HepG2 (cell line): ENCODE data around the gene PLPP3. TPM values are rescaled to one million over a fixed set of nuclear protein-coding genes. Genes with fewer than 3 reads are reported as not detected.

Source experiments
- ARNT ChIP-seq: fragments of 450-650 bp; IDR thresholded peaks from 2 replicates; pipeline ENCODE4 v1.6.1; 2017
- BORCS8-MEF2B ChIP-seq: sonication (generic); formaldehyde crosslinking; IDR thresholded peaks from 2 replicates; pipeline ENCODE4 v1.8.0; 2022; ENCODE audit warnings: mild to moderate bottlenecking, missing genetic modification reagents
- GABPA ChIP-seq, 2 experiments: IDR thresholded peaks; 2 replicates each; pipeline ENCODE4 v1.6.1; 2011 to 2016; ENCODE audit warnings: low read depth in 2 of 2, low read length in 1 of 2, missing biosample characterization in 1 of 2, missing genetic modification characterization in 1 of 2
- HHEX ChIP-seq: IDR thresholded peaks from 2 replicates; pipeline ENCODE4 v1.6.1; 2016; ENCODE audit warnings: control low read depth
- IRF2 ChIP-seq: IDR thresholded peaks from 2 replicates; pipeline ENCODE4 v1.6.1; 2018; ENCODE audit warnings: missing genetic modification reagents, missing compliant biosample characterization
- MAFG ChIP-seq: sonication (generic); formaldehyde crosslinking; IDR thresholded peaks from 2 replicates; pipeline ENCODE4 v1.5.1; 2020; ENCODE audit warnings: mild to moderate bottlenecking, missing genetic modification reagents
- SNAPC5 ChIP-seq: sonication (generic); formaldehyde crosslinking; IDR thresholded peaks from 2 replicates; pipeline ENCODE4 v1.8.1; 2023; ENCODE audit warnings: mild to moderate bottlenecking, missing genetic modification reagents, borderline replicate concordance
- TAF15 ChIP-seq: fragments of 200-400 bp; formaldehyde crosslinking; IDR thresholded peaks from one replicate; pipeline ENCODE4 v1.6.1; 2018; ENCODE audit warnings: mild to moderate bottlenecking, low read depth, low read length; ENCODE audit not compliant: poor library complexity, severe bottlenecking
- TBX3 ChIP-seq: fragments of 450-650 bp; IDR thresholded peaks from 2 replicates; pipeline ENCODE4 v1.6.1; 2017; ENCODE audit warnings: antibody characterized with exemption, mild to moderate bottlenecking, inconsistent platforms, borderline replicate concordance
- TOPORS ChIP-seq: sonication (generic); formaldehyde crosslinking; IDR thresholded peaks from 2 replicates; pipeline ENCODE4 v1.8.0; 2023; ENCODE audit warnings: mild to moderate bottlenecking, missing genetic modification reagents
- ZNF331 ChIP-seq: sonication (generic); formaldehyde crosslinking; IDR thresholded peaks from 2 replicates; pipeline ENCODE4 v1.4.0; 2020; ENCODE audit warnings: missing genetic modification reagents
- ZNF503 ChIP-seq: sonication (generic); formaldehyde crosslinking; IDR thresholded peaks from 2 replicates; pipeline ENCODE4 v1.4.0; 2020; ENCODE audit warnings: missing genetic modification reagents
- ZNF576 ChIP-seq: sonication (generic); formaldehyde crosslinking; IDR thresholded peaks from 2 replicates; pipeline ENCODE4 v1.4.0; 2020; ENCODE audit warnings: mild to moderate bottlenecking, missing genetic modification reagents
- ZNF629 ChIP-seq: sonication (generic); formaldehyde crosslinking; conservative IDR thresholded peaks from 2 replicates; pipeline ENCODE4 v1.5.0; 2020; ENCODE audit warnings: missing genetic modification reagents
- ZNF687 ChIP-seq: sonication (generic); formaldehyde crosslinking; IDR thresholded peaks from 2 replicates; pipeline ENCODE4 v1.5.1; 2020; ENCODE audit warnings: mild to moderate bottlenecking, missing genetic modification reagents, moderate library complexity
- ZNF768 ChIP-seq: sonication (generic); formaldehyde crosslinking; IDR thresholded peaks from 2 replicates; pipeline ENCODE4 v1.4.0; 2020; ENCODE audit warnings: missing genetic modification reagents
- polyA plus RNA-seq, 8 experiments: library from polyadenylated mRNA; depleted of rRNA in 3 of 8; stranded (reverse) in 7 of 8; unstranded in 1 of 8; fragments of >200 nt; fragmentation: Illumina TruSeq in 4 of 8; extraction: Trizol in 4 of 8; gene quantifications; 2 replicates each; pipeline versions ENCODE4 v1.2.1 to v1.2.3, GENCODE V29; 2011 to 2016; ENCODE audit warnings: low read depth in 4 of 8, missing spikeins in 1 of 8, mixed read lengths in 1 of 8; ENCODE audit not compliant: insufficient read depth in 1 of 8
- total RNA-seq, 5 experiments: library from RNA; depleted of rRNA; stranded (reverse); fragments of >200 nt; fragmentation: Illumina TruSeq; extraction: Trizol; gene quantifications; 2 replicates each; pipeline ENCODE4 v1.2.3, GENCODE V29; 2016; ENCODE audit warnings: low read depth in 1 of 5
- TF ChIP-seq, protein P1 (sequence below): sonication (generic); formaldehyde crosslinking; IDR thresholded peaks from 2 replicates; pipeline ENCODE4 v1.5.0; 2020; ENCODE audit warnings: mild to moderate bottlenecking, missing genetic modification reagents, borderline replicate concordance
- TF ChIP-seq, protein P2 (sequence below): sonication (generic); formaldehyde crosslinking; IDR thresholded peaks from 2 replicates; pipeline ENCODE4 v1.5.0; 2020; ENCODE audit warnings: missing genetic modification reagents

Gene PLPP3
- total and polyA plus RNA-seq, 2 of the 13 experiments (the other 11 are each of a cell fraction or from before 2014, with no cell fraction given) = 49.7 to 65.8 TPM

DNA sequence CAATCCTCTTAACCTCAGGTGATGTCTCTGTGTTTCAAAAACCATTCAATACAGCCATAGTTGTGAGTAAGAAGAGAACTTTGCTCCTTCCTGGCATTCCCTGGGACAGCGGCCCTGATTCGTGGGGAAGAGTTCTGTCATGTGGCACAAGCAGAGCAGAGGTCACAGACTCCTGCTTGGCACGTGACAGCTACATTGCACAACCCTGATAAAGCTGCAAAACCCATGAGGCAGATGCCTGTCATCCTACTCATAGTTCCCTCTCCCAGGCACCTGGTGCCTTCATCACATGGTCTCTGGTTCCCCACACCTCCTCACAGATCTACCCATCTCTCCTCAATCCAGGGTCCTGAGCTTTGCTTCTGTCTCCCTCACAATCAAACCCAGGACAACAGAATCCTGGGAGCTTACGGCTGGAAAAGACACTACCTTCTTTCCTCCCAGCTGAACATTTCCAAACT lies 70.8 kb downstream of the PLPP3 start (continued):
- TF ChIP-seq, protein P1, sequence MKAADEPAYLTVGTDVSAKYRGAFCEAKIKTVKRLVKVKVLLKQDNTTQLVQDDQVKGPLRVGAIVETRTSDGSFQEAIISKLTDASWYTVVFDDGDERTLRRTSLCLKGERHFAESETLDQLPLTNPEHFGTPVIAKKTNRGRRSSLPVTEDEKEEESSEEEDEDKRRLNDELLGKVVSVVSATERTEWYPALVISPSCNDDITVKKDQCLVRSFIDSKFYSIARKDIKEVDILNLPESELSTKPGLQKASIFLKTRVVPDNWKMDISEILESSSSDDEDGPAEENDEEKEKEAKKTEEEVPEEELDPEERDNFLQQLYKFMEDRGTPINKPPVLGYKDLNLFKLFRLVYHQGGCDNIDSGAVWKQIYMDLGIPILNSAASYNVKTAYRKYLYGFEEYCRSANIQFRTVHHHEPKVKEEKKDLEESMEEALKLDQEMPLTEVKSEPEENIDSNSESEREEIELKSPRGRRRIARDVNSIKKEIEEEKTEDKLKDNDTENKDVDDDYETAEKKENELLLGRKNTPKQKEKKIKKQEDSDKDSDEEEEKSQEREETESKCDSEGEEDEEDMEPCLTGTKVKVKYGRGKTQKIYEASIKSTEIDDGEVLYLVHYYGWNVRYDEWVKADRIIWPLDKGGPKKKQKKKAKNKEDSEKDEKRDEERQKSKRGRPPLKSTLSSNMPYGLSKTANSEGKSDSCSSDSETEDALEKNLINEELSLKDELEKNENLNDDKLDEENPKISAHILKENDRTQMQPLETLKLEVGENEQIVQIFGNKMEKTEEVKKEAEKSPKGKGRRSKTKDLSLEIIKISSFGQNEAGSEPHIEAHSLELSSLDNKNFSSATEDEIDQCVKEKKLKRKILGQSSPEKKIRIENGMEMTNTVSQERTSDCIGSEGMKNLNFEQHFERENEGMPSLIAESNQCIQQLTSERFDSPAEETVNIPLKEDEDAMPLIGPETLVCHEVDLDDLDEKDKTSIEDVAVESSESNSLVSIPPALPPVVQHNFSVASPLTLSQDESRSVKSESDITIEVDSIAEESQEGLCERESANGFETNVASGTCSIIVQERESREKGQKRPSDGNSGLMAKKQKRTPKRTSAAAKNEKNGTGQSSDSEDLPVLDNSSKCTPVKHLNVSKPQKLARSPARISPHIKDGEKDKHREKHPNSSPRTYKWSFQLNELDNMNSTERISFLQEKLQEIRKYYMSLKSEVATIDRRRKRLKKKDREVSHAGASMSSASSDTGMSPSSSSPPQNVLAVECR (CRISPR knock-in tag) = peak; percentile 93
- TF ChIP-seq TAF15 = no peak
- TF ChIP-seq ZNF768 (CRISPR knock-in tag) = no peak
- peak; percentile 64; the same call in 1 of the 2 replicates for TF ChIP-seq ZNF629
- peak; percentile 97 for TF ChIP-seq IRF2 (CRISPR knock-in tag)
- TF ChIP-seq, protein P2, sequence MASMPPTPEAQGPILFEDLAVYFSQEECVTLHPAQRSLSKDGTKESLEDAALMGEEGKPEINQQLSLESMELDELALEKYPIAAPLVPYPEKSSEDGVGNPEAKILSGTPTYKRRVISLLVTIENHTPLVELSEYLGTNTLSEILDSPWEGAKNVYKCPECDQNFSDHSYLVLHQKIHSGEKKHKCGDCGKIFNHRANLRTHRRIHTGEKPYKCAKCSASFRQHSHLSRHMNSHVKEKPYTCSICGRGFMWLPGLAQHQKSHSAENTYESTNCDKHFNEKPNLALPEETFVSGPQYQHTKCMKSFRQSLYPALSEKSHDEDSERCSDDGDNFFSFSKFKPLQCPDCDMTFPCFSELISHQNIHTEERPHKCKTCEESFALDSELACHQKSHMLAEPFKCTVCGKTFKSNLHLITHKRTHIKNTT (CRISPR knock-in tag) = no peak
- no peak for TF ChIP-seq ARNT
- peak; percentile 52; the same call in 1 of the 2 replicates for TF ChIP-seq TBX3
- TF ChIP-seq GABPA (IDR thresholded peaks at IDR 0.05; ENCODE audit: low read depth, low read length) = no peak
- peak; percentile 49 for TF ChIP-seq GABPA (CRISPR knock-in tag; IDR thresholded peaks at IDR 0.05; ENCODE audit: low read depth)
- TF ChIP-seq ZNF576 (CRISPR knock-in tag) = no peak
- TF ChIP-seq BORCS8-MEF2B (CRISPR knock-in tag) = peak; percentile 83; the same call in 1 of the 2 replicates
- TF ChIP-seq ZNF331 (CRISPR knock-in tag) = peak; percentile 99
- TF ChIP-seq SNAPC5 = peak; percentile 51; the same call in 1 of the 2 replicates
- peak; percentile 91 for TF ChIP-seq ZNF687 (CRISPR knock-in tag)
- peak; percentile 94 for TF ChIP-seq ZNF503 (CRISPR knock-in tag)
- no peak for TF ChIP-seq MAFG (CRISPR knock-in tag)
- TF ChIP-seq TOPORS (CRISPR knock-in tag) = 0 out of 2 replicates have a peak, but pooled peaks have one; percentile 40
- TF ChIP-seq HHEX (CRISPR knock-in tag) = peak; percentile 45; the same call in 1 of the 2 replicates
